NB4 (cell line): Measurements from ENCODE around the gene PELI2.

Experiments
- CTCF ChIP-seq: IDR thresholded peaks from one replicate; pipeline ENCODE4 v1.5.1; 2012; ENCODE audit warnings: low read depth, low read length
- POLR2A ChIP-seq: IDR thresholded peaks from 2 replicates; pipeline ENCODE4 v1.6.1; 2011; ENCODE audit warnings: mild to moderate bottlenecking; ENCODE audit not compliant: insufficient read length; ENCODE audit errors: extremely low read depth

GRCh38 chr14:56194042-56194441 lies 75.8 kb downstream of the PELI2 start:
- TF ChIP-seq CTCF (no peak), POLR2A (no peak)
